Upper lobe of left lung (tissue), 6 donors: ENCODE results near the gene ARHGAP26. TPM values are rescaled to one million over a fixed set of nuclear protein-coding genes. Genes with fewer than 3 reads are reported as not detected.

Experiments
- ATAC-seq, 2 donors: fragments of 200-7000 bp; cut with Tn5 transposase; one replicate each; pipeline ENCODE4 v1.9.1; 2022; ENCODE audit warnings: mild to moderate bottlenecking in 2 of 2, moderate library complexity in 2 of 2; ENCODE audit not compliant: low FRiP score in 2 of 2
- DNase-seq, 2 donors: peaks; one replicate each; pipeline ENCODE4 v3.0.0-alpha.2; 2019 to 2020
- H3K27ac ChIP-seq, 4 donors: fragments of 200-600 bp; sonication (generic); one replicate each; pipeline ENCODE4 v1.5.1; 2016 to 2019
- H3K27me3 ChIP-seq, 4 donors: fragments of 200-600 bp; sonication (generic); one replicate each; pipeline ENCODE4 v1.5.1; 2017 to 2019
- H3K36me3 ChIP-seq, 4 donors: fragments of 200-600 bp; sonication (generic); one replicate each; pipeline ENCODE4 v1.5.1; 2016 to 2019
- H3K4me1 ChIP-seq, 4 donors: fragments of 200-600 bp; sonication (generic); one replicate each; pipeline ENCODE4 v1.5.1; 2018 to 2019
- H3K4me3 ChIP-seq, 4 donors: fragments of 200-600 bp; sonication (generic); one replicate each; pipeline ENCODE4 v1.5.1; 2017 to 2019; ENCODE audit warnings: mild to moderate bottlenecking in 2 of 4, moderate library complexity in 1 of 4
- H3K9me3 ChIP-seq, 4 donors: fragments of 200-600 bp; sonication (generic); one replicate each; pipeline ENCODE4 v1.5.1; 2018 to 2019
- CTCF ChIP-seq, 6 experiments: fragments of 450-650 bp in 4 of 6; fragments of 200-600 bp in 2 of 6; sonication (generic) in 2 of 6; IDR thresholded peaks; one replicate each; pipeline ENCODE4 v1.5.1; 2016 to 2019; ENCODE audit warnings: antibody characterized with exemption in 6 of 6
- EP300 ChIP-seq, 4 donors: sonication (generic); formaldehyde crosslinking; IDR thresholded peaks; one replicate each; pipeline ENCODE4 v1.5.1; 2017; ENCODE audit warnings: antibody characterized with exemption in 4 of 4, control low read depth in 2 of 4
- POLR2A ChIP-seq, 4 donors: fragments of 450-650 bp; IDR thresholded peaks; one replicate each; pipeline ENCODE4 v1.5.1; 2016 to 2017; ENCODE audit warnings: antibody characterized with exemption in 4 of 4, mild to moderate bottlenecking in 2 of 4
- POLR2AphosphoS5 ChIP-seq, 2 donors: sonication (generic); formaldehyde crosslinking; IDR thresholded peaks; one replicate each; pipeline ENCODE4 v1.5.1; 2017; ENCODE audit warnings: antibody characterized with exemption in 2 of 2
- WGBS, 2 donors: methylation state at CpG; one replicate each; pipeline ENCODE4 v1.1.5; 2017 to 2018; 5-methylcytosine and 5-hydroxymethylcytosine counted together
- total RNA-seq, 6 donors: library from RNA; depleted of rRNA in 4 of 6; stranded (reverse); fragments of >200 nt in 4 of 6; gene quantifications; one replicate each; pipeline versions ENCODE4 v1.1.0 to v1.2.1, GENCODE V29; 2016 to 2021
- donor health status: DM: no; HTN: no; CAD: no; lungs with moderate emphysema.
- donor health status: DM: no; HTN: yes; CAD: no; lungs with severe emphysema.

The ARHGAP26 gene
- total RNA-seq, 6 donors from 2014 or later, result 34.9 to 90.1 (median 38.9) TPM

GRCh38 chr5:142884029-142884428, 113.9 kb downstream of the ARHGAP26 start:
- no peaks in the 10 kb centered on the region for H3K27me3 ChIP-seq
- peaks cover 0 to 11% (median 0%) of the 10 kb centered on the region in 4 donors for H3K36me3 ChIP-seq
- TF ChIP-seq CTCF (IDR thresholded peaks at IDR 0.05), result no peak
- no peak for TF ChIP-seq POLR2A (IDR thresholded peaks at IDR 0.05)
- no peak for TF ChIP-seq POLR2AphosphoS5 (IDR thresholded peaks at IDR 0.05)
- TF ChIP-seq EP300 (IDR thresholded peaks at IDR 0.05), result no peak
- DNase-seq (no peak), ATAC-seq (no peak)
- no peak overlapping the region for H3K4me3 ChIP-seq
- 63 to 66% methylated on average over 3 of the region's 3 CpGs for WGBS, 2 donors
- peaks cover 9 to 25% (median 18%) of the 10 kb centered on the region in 4 donors for H3K4me1 ChIP-seq
- no peaks in the 10 kb centered on the region for H3K9me3 ChIP-seq
- H3K27ac ChIP-seq, result no peak overlapping the region

GRCh38 chr5:142886211-142886610, 116.0 kb downstream of the ARHGAP26 start:
- WGBS, 2 donors, result 84 to 90% methylated on average over 2 of the region's 2 CpGs
- no peaks in the 10 kb centered on the region for H3K27me3 ChIP-seq

GRCh38 chr5:142886956-142887355, 116.8 kb downstream of the ARHGAP26 start:
- Histone ChIP-seq H3K27ac (no peak overlapping the region), H3K27me3 (no peaks in the 10 kb centered on the region), H3K9me3 (no peaks in the 10 kb centered on the region), H3K4me1 (peaks cover 0 to 8% (median 2%) of the 10 kb centered on the region in 4 donors), H3K4me3 (no peak overlapping the region), H3K36me3 (peaks cover 0 to 3% (median 0%) of the 10 kb centered on the region in 4 donors)
- WGBS, 2 donors, result 54 to 72% methylated on average over 2 of the region's 2 CpGs
- DNase-seq (no peak), ATAC-seq (no peak)
- no peak for TF ChIP-seq EP300 (IDR thresholded peaks at IDR 0.05)
- TF ChIP-seq POLR2AphosphoS5 (IDR thresholded peaks at IDR 0.05), result no peak
- no peak for TF ChIP-seq CTCF (IDR thresholded peaks at IDR 0.05)
- no peak for TF ChIP-seq POLR2A (IDR thresholded peaks at IDR 0.05)

More at GRCh38 chr5:142886211-142886610, 116.0 kb downstream of the ARHGAP26 start:
- no peaks in the 10 kb centered on the region for H3K9me3 ChIP-seq
- DNase-seq, result no peak
- H3K36me3 ChIP-seq, result peaks cover 0 to 3% (median 0%) of the 10 kb centered on the region in 4 donors
- no peak overlapping the region for H3K4me3 ChIP-seq
- TF ChIP-seq CTCF (IDR thresholded peaks at IDR 0.05), result no peak
- no peak for TF ChIP-seq EP300 (IDR thresholded peaks at IDR 0.05)
- TF ChIP-seq POLR2A (IDR thresholded peaks at IDR 0.05), result no peak
- no peak for TF ChIP-seq POLR2AphosphoS5 (IDR thresholded peaks at IDR 0.05)
- H3K4me1 ChIP-seq, result peaks cover under 1 to 15% (median 8%) of the 10 kb centered on the region in 4 donors
- no peak overlapping the region for H3K27ac ChIP-seq
- no peak for ATAC-seq

GRCh38 chr5:142888469-142889085, 118.4 kb downstream of the ARHGAP26 start:
- TF ChIP-seq CTCF (IDR thresholded peaks at IDR 0.05) (peak; percentile 39 to 80 (median 64)), EP300 (IDR thresholded peaks at IDR 0.05) (no peak)
- H3K9me3 ChIP-seq, result no peaks in the 10 kb centered on the region
- H3K27me3 ChIP-seq, result no peaks in the 10 kb centered on the region
- WGBS, 2 donors, result 50 to 56% methylated on average over 9 of the region's 9 CpGs
- H3K36me3 ChIP-seq, result no peaks in the 10 kb centered on the region
- ATAC-seq, result peak; percentile 77 to 81
- no peak overlapping the region for H3K4me3 ChIP-seq
- H3K27ac ChIP-seq, result no peak overlapping the region
- peaks cover 0 to under 1% (median 0%) of the 10 kb centered on the region in 4 donors for H3K4me1 ChIP-seq
- DNase-seq, result no peak

GRCh38 chr5:142892021-142892420, 121.8 kb downstream of the ARHGAP26 start:
- ATAC-seq (no peak), DNase-seq (no peak)
- TF ChIP-seq POLR2A (IDR thresholded peaks at IDR 0.05) (no peak), CTCF (IDR thresholded peaks at IDR 0.05) (no peak), POLR2AphosphoS5 (IDR thresholded peaks at IDR 0.05) (no peak)
- Histone ChIP-seq H3K36me3 (peaks cover 0 to 17% (median 0%) of the 10 kb centered on the region in 4 donors), H3K27ac (no peak overlapping the region), H3K9me3 (no peaks in the 10 kb centered on the region), H3K4me3 (no peak overlapping the region), H3K27me3 (no peaks in the 10 kb centered on the region), H3K4me1 (peaks cover 0 to 13% (median 0%) of the 10 kb centered on the region in 4 donors)
- 78 to 83% methylated on average over 3 of the region's 3 CpGs for WGBS, 2 donors
